Measurements from ENCODE around the gene LACTB. TPM values are rescaled to one million over a fixed set of nuclear protein-coding genes. Genes with fewer than 3 reads are reported as not detected.
A peak's percentile ranks its signal among the peaks of the same experiment; 100 is the strongest.

The LACTB gene
- total and polyA plus RNA-seq, 2 experiments from 2014 or later: 26.5 to 31.0 TPM

- no peaks in the 10 kb centered on the region for H4K20me1 ChIP-seq (ENCODE audit: insufficient read depth, poor library complexity, severe bottlenecking)
- H3K4me1 ChIP-seq (ENCODE audit: insufficient read depth): peaks cover 11% of the 10 kb centered on the region
- WGBS (ENCODE audit: low lambda C conversion rate, missing lambda C conversion rate): 76% methylated on average over 2 of the region's 2 CpGs
- H3K79me2 ChIP-seq: no peaks in the 10 kb centered on the region
- H2AFZ ChIP-seq: no peak overlapping the region
- H3K27me3 ChIP-seq: no peaks in the 10 kb centered on the region
- no peaks in the 10 kb centered on the region for H3K9me2 ChIP-seq (replicated peaks; ENCODE audit: insufficient read depth)
- no peak overlapping the region for H3K4me2 ChIP-seq
- H3K27ac ChIP-seq: no peak overlapping the region
- H3K36me3 ChIP-seq (replicated peaks; ENCODE audit: insufficient read depth, low read depth): no peaks in the 10 kb centered on the region
- no peak overlapping the region for H3K4me3 ChIP-seq
- no peak for DNase-seq (ENCODE audit: low spot score)
- H3K9me3 ChIP-seq (ENCODE audit: low read depth): no peaks in the 10 kb centered on the region
- TF ChIP-seq EZH2 (IDR thresholded peaks at IDR 0.05; ENCODE audit: borderline replicate concordance): no peak
- TF ChIP-seq CTCF (IDR thresholded peaks at IDR 0.05; ENCODE audit: poor library complexity): no peak
- TF ChIP-seq EZH2phosphoT487 (IDR thresholded peaks at IDR 0.05; ENCODE audit: low read depth, severe bottlenecking, unreplicated experiment): no peak
Observed at GRCh38 chr15:63109498-63109897, 12.2 kb upstream of the LACTB start.

- Histone ChIP-seq H4K20me1 (ENCODE audit: insufficient read depth, poor library complexity, severe bottlenecking) (no peaks in the 10 kb centered on the region), H2AFZ (no peak overlapping the region), H3K27ac (no peak overlapping the region), H3K4me2 (no peak overlapping the region), H3K9me3 (ENCODE audit: low read depth) (no peaks in the 10 kb centered on the region), H3K27me3 (no peaks in the 10 kb centered on the region), H3K9me2 (replicated peaks; ENCODE audit: insufficient read depth) (no peaks in the 10 kb centered on the region), H3K36me3 (replicated peaks; ENCODE audit: insufficient read depth, low read depth) (no peaks in the 10 kb centered on the region), H3K4me1 (ENCODE audit: insufficient read depth) (peaks cover 11% of the 10 kb centered on the region), H3K4me3 (no peak overlapping the region), H3K79me2 (no peaks in the 10 kb centered on the region)
- 30% methylated on average over 2 of the region's 2 CpGs for WGBS (ENCODE audit: low lambda C conversion rate, missing lambda C conversion rate)
- DNase-seq (ENCODE audit: low spot score): peak; percentile 63
- TF ChIP-seq CTCF (IDR thresholded peaks at IDR 0.05; ENCODE audit: poor library complexity) (no peak), EZH2phosphoT487 (IDR thresholded peaks at IDR 0.05; ENCODE audit: low read depth, severe bottlenecking, unreplicated experiment) (no peak), EZH2 (IDR thresholded peaks at IDR 0.05; ENCODE audit: borderline replicate concordance) (no peak)
Observed at GRCh38 chr15:63109920-63110319, 11.7 kb upstream of the LACTB start.

GRCh38 chr15:63110428-63111026, 11.1 kb upstream of the LACTB start:
- no peaks in the 10 kb centered on the region for H3K79me2 ChIP-seq
- no peak overlapping the region for H3K27ac ChIP-seq
- no peak overlapping the region for H3K4me3 ChIP-seq
- H2AFZ ChIP-seq: no peak overlapping the region
- H3K4me1 ChIP-seq (ENCODE audit: insufficient read depth): peaks cover 11% of the 10 kb centered on the region
- no peaks in the 10 kb centered on the region for H3K36me3 ChIP-seq (replicated peaks; ENCODE audit: insufficient read depth, low read depth)
- WGBS (ENCODE audit: low lambda C conversion rate, missing lambda C conversion rate): 84% methylated on average over 3 of the region's 3 CpGs
- no peaks in the 10 kb centered on the region for H3K9me3 ChIP-seq (ENCODE audit: low read depth)
- no peak overlapping the region for H3K4me2 ChIP-seq
- H3K27me3 ChIP-seq: no peaks in the 10 kb centered on the region
- TF ChIP-seq CTCF (IDR thresholded peaks at IDR 0.05; ENCODE audit: poor library complexity) (no peak), EZH2 (IDR thresholded peaks at IDR 0.05; ENCODE audit: borderline replicate concordance) (no peak), EZH2phosphoT487 (IDR thresholded peaks at IDR 0.05; ENCODE audit: low read depth, severe bottlenecking, unreplicated experiment) (no peak)
- DNase-seq (ENCODE audit: low spot score): no peak
- no peaks in the 10 kb centered on the region for H4K20me1 ChIP-seq (ENCODE audit: insufficient read depth, poor library complexity, severe bottlenecking)
- no peaks in the 10 kb centered on the region for H3K9me2 ChIP-seq (replicated peaks; ENCODE audit: insufficient read depth)
